HFF-Myc (cell line): ENCODE results near the gene HSPA12B.

Experiments
- DNase-seq: peaks from one replicate; pipeline ENCODE4 v3.0.0-alpha.2; 2011; ENCODE audit warnings: low read depth; ENCODE audit errors: extremely low read depth
- H3K4me3 ChIP-seq: replicated peaks from 2 replicates; pipeline ENCODE4 v1.5.1; 2011; ENCODE audit warnings: low read depth, mild to moderate bottlenecking, control low read depth, low read length
- CTCF ChIP-seq: IDR thresholded peaks from 2 replicates; pipeline ENCODE4 v1.5.1; 2012; ENCODE audit warnings: mild to moderate bottlenecking, low read depth, low read length, control low read depth; ENCODE audit errors: missing control alignments

Gene HSPA12B

GRCh38 chr20:3752386-3752759 lies 19.9 kb downstream of the HSPA12B start:
- no peak for DNase-seq
- no peak for TF ChIP-seq CTCF
- H3K4me3 ChIP-seq = no peak overlapping the region

GRCh38 chr20:3753098-3753497 lies 20.6 kb downstream of the HSPA12B start:
- no peak for DNase-seq
- H3K4me3 ChIP-seq = no peak overlapping the region
- peak; percentile 83 for TF ChIP-seq CTCF

- no peak for DNase-seq
- H3K4me3 ChIP-seq = no peak overlapping the region
- TF ChIP-seq CTCF = no peak
Measured at GRCh38 chr20:3753501-3754275, 21.2 kb downstream of the HSPA12B start.

- H3K4me3 ChIP-seq = no peak overlapping the region
- TF ChIP-seq CTCF = no peak
Measured at GRCh38 chr20:3754276-3754630, 21.8 kb downstream of the HSPA12B start.

GRCh38 chr20:3755269-3755668 lies 22.8 kb downstream of the HSPA12B start:
- H3K4me3 ChIP-seq = no peak overlapping the region
- no peak for TF ChIP-seq CTCF
- DNase-seq = no peak

More at GRCh38 chr20:3754276-3754630, 21.8 kb downstream of the HSPA12B start:
- no peak for DNase-seq

GRCh38 chr20:3755814-3756480 lies 23.5 kb downstream of the HSPA12B start:
- TF ChIP-seq CTCF = no peak
- no peak overlapping the region for H3K4me3 ChIP-seq
- no peak for DNase-seq
